NCI-H524 treated with DMSO at 0.1 percent for 48 hours (cell line): ENCODE results near the gene RGS6.

ENCODE experiments used
- DNase-seq: peaks from one replicate; lab custom pipeline; 2025; lab: John Stamatoyannopoulos, UW

RGS6 gene

DNA sequence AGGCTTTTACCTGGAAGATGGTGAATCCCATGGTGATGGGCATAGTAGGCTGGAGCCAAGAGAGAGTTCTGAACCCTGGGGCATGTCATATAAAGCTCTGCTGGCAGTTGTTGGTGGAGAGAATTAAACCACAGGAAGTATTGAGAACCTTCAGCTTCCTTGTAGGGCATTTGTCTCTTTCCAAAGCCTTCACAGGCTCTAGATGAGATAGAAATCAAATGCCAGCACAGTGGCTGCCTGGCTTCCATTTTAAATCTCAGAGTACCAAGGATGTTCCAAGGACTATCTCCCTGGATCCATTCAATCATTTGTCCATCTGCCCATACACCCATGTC, 592.0 kb downstream of the RGS6 start:
- no peak for DNase-seq

GRCh38 chr14:72525087-72525915, 593.1 kb downstream of the RGS6 start:
- DNase-seq = no peak

DNA sequence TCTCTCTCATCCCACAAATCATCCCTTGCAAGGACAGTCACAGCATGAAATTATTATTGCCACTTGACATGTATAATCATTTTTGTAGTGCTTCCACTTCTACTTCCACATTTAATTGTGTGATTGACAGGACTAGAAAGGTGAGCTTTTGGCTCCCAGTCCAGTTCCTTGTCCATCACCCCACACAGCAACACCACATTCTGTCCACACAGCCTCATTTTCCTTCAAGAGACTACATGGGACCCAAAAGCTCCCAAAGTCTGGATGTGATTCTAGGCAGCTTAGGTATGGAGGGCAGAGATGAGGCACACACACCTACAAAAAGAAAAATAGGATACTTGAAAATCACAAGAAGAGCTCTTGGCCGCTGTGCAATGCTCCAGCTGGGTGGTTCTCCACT, 595.4 kb downstream of the RGS6 start:
- no peak for DNase-seq

GRCh38 chr14:72528059-72528862, 596.0 kb downstream of the RGS6 start:
- DNase-seq = no peak

DNA sequence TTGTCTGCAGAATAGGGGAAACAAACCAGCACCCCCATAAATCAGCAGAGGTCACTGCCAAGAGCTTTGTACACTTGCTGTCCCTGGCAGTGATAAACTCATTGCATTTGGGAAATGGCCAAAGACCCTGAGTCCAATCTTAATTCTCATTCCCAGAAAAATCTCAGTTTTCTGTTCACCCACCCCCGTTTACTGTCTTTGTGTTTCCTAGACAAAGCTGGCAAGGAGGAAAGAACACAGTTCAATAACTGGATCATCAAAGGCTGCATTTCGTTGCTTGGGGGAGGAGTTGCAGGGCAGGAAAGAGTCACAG, 596.6 kb downstream of the RGS6 start:
- DNase-seq = no peak

DNA sequence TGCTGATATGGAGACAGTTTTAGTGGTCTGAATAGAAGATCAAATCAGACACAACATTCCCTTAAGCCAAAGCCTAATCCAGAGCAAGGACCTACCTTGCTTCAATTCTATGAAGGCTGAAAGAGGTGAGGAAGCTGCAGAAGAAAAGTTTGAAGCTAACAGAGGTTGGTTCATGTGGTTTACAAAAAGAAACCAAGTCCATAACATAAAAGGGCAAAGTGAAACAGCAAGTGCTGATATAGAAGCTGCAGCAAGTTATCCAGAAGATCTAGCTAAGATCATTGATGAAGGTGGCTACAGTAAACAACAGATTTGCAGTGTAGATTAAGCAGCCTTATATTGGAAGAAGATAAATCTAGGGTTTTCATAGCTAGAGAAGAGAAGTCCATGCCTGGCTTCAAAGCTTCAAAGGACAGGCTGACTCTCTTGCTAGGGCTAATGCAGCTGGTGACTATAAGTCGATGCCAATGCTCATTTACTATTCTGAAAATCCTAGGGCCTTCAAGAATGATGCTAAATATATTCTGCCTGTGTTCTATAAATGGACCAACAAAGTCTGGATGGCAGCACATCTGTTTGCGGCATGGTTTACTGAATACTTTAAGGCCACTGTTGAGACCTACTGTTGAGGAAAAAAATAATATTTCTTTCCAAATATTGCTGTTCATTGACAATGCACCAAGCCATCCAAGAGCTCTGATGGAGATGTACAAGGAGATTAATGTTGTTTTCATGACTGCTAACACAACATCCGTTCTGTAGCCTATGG, 600.6 kb downstream of the RGS6 start:
- DNase-seq = no peak

GRCh38 chr14:72535485-72535884, 603.3 kb downstream of the RGS6 start:
- DNase-seq = no peak

DNA sequence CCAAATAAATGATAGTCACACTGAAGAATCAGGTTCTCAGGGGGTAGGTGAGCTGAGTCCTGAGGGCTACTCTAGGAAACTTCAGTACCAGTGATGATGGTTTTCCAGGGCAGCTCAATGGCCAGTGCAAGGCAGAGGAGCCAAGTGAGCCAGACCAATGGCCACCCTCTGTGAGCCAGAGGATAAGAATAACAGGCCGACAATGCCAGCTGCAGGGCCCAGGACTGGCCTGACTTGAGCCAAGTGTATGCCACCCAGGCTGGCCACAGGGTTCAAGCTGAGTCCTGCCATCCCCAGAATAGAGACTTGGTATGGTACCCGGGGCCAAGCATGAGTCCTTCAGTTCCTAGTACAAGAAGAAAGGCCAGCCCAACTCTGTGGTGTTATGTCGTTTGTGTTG, 606.2 kb downstream of the RGS6 start:
- DNase-seq = no peak

DNA sequence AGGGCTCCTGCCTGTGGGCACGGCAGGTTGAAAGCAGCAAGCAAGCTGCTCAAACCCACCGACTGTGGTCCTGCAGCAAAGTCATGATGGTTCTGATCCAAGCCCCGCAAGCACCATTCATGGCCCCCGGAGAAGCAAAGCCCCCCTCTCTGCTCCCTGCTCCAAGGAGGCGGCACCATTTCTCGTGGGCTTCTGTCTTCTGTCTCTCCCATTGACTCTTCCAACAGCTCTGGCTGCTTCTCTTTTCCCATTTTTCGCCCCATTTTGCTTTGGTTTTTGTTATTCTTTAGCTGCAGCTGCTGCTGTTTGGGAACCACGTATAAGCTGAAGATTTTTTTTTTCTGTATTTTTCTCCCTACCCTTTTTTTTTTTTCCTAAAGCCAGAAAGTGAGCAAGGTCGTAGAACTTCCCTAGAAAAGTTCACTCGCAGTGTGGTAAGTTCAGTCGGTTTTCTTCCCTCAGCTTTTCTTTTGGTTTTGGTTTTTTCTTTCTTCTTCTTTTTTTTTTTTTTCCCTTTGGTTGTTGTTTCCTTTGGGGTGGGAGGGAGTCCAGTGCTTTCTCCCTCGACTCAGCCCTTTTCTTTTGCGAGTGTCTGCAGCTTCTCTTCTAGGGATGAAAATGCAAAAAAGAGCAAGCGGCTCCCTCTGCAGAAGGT, 607.6 kb downstream of the RGS6 start:
- no peak for DNase-seq

DNA sequence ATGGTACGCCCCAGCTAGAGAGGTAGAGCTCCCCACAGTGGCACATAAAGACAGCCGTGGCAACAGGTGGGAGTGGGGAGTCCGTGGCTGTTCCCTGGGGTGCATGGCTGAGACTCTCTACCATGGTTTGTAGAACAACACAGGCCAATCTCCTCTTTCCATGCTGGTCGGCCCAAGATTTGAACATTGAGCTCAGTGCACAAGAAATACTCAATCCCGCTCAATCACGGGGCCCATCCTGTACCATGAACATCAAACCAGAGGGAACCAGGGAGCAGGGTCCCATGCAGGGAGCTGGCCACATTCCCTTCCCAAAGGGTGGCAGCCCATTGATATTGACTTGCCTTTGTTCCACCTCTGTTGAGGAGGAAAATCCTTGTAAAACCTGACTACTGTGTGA, 608.6 kb downstream of the RGS6 start:
- no peak for DNase-seq

DNA sequence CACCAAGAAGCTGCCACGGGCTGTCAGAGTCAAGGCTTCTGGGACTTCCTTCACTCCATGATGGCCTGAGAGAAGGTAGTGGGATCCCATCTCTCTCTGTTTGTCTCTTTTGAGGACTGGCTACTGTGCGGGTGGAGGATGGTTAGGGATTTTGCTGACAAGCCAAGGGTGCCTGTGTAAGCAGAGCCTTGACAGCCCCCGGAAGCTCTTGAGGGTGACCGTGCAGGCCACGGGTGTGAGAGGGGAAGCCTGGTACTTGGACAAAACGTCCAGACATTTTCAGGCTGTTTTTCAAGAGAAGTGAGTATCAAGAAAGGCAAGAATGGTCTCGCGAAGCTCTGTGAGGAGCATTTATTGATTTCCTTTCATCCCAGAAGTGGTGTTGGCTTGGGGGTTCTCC, 609.3 kb downstream of the RGS6 start:
- DNase-seq = no peak

GRCh38 chr14:72543341-72543740, 611.1 kb downstream of the RGS6 start:
- DNase-seq = no peak

- no peak for DNase-seq
These were observed 612.6 kb downstream of the RGS6 start for GRCh38 chr14:72544615-72545387.

DNA sequence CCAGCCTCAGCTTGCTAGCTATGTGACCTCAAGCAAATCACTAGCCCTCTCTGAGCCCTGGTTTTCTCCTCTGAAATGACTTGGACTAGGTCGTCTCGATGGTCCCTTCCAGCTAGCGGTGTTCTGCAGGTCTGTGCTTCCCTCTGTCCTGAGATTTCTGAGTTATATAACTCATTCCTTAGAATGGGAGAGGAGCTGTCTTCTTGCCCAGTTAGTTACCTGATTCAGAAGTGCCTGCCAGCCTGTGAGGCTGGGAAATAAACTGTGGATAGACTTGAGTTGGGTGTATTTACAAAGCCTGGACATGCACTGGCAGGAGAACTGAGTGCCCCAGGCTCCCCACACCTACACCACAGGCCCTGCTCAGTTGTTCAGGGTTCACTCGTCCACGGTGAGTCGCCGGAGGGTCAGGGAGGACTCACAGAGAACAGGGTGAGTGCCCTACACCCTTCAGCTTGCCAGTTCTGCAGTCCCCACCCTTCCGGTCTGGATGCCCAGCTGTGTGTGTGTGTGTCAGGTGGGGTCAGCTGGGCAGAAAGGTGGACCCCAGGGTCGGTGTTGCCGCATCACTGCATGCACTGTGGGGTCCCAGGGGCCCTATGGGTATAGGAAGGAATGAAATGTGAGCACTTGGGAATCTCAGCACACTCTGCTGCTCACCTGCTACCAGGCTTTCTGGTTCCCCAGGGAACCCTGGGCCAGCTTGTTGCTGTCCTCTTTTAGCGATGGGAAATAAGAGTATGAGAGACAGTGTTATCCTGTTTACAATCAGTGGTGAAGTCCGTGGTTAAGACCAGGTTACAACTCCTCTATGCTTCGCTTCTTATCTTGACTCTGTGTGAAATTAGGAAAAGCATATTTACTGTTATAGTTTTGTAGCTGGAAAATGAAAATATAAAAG, 613.4 kb downstream of the RGS6 start:
- DNase-seq = no peak

GRCh38 chr14:72546344-72547016, 614.3 kb downstream of the RGS6 start:
- no peak for DNase-seq

DNA sequence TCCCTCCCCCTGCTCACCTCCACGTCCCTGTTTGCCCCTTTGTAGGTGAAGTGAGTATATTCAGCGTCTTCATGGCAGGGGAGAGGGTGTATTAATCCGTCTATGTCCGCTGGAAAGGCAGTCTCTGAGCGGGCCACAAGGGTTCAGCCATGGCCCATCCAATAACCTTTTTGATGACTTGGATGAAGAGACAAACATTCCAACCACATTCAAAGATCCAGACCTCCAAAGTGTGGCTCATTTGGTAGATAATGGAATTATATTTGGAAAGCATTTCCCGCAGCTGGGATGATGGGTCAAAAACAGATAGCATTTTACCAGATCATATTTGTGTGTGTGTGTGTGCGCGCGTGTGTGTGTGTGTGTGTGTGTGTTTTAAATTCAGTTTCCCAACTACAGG, 615.8 kb downstream of the RGS6 start:
- no peak for DNase-seq

GRCh38 chr14:72549026-72549425, 616.8 kb downstream of the RGS6 start:
- DNase-seq = no peak

- DNase-seq = no peak
These were observed 617.6 kb downstream of the RGS6 start for GRCh38 chr14:72549854-72550253.

DNA sequence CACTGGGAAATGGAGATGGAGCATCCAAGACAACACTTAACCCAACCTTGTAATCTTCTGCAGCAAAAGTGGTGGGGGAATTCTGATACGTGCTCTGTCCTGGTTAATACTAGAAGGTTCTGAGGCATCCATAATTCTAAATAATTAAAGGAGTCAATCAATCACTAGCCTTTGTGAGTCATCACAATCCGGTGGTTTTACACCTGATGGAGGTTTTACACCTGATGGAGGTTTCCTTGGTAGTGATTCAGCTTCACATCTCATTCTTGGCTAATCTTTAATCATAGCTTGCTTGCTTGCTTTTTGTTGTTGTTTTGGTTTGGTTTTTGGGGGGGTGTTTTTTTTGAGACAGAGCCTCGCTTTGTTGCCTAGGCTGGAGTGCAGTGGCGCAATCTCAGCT, 618.3 kb downstream of the RGS6 start:
- DNase-seq = no peak

GRCh38 chr14:72552236-72552635, 620.0 kb downstream of the RGS6 start:
- DNase-seq = no peak
